Measurements from ENCODE around the gene DPP6. TPM values are rescaled to one million over a fixed set of nuclear protein-coding genes. Genes with fewer than 3 reads are reported as not detected.
"Not testable (repeated sequence)": the region's sequence is repeated elsewhere in the genome, so short reads cannot be mapped to it uniquely, and the experiment has no call there.

DPP6 gene
- 9.2 TPM for polyA plus RNA-seq (2012; ENCODE audit: insufficient read depth, insufficient read length, low read depth)

DNA sequence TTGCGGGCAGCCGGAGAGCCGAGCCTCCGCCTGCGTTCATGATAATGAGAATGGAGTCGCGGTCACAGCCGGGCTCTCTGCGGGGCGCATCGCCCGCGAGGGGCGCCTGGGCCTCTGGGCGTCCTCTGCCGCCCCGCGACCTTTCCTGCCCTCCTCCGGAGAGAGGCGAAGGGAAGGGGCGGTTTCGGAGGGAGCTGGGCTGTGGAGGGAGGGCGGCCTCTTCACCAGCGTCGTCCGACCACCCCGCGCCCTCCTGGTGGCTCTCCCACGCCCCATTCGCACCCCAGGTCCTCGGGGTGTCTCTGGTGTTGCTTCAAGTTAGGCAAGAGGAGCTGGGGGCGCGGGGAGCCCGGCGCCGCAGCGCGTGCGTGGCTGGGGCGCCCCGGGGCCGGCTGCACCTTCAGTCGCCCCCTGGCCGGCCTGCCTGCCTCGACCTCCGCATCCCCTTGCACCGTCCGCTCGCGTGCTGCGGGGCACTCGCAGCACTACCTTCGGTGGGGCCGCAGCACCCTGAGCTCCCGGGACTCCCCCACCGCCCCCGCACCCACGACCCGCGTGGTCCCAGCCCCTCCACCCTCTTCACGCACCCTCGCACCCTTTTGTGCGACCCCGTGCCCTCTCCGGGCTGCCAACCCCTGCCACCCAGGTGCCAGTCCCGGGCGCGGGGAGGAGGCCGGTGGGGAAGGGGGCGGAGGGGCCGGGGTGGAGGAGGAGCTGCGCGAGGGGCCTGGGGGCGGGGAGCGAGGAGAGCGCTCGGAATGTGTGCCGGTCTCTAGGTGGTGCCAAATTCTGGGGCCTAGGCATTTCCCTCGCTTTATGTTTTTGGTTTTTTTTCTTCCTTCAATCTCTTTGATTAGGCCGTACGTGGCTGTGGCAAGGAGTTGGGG is at the start of gene DPP6:
TSS of gene DPP6 (plus strand) at position 756 of the 887 bp plus-strand sequence.
- not testable (repeated sequence) for H3K36me3 ChIP-seq, H3K27me3 ChIP-seq, H3K4me1 ChIP-seq, H3K9me3 ChIP-seq
- peak; percentile 59 for DNase-seq
- H3K4me3 ChIP-seq (ENCODE audit: low read depth, low read length): peak within 1 kb of the TSS; percentile 65

DNA sequence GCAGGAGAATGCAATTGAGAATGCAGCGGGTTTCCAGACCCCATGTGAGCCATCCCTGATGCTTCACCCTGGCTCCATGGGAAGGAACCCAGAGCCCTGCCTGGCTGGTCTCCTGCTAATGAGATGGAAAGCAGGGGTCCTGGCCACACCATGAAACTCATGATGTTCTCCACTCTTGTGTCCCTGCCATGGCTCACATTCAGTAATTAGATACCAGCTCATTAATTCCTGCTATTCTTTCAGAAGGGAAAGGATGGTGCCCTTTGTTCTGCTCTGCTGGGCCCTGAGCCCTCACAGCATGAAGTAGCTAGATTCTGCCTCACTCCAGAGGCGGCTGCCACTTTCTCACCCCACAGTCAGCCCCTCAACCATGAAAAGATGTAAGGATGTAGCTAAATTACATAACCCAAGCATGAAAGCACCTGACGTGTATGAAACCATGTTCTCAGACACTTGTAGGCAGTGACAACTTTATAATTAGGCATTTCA is 42.7 kb upstream of the DPP6 start:
- not testable (repeated sequence) for H3K36me3 ChIP-seq; H3K27me3 ChIP-seq; H3K4me3 ChIP-seq (ENCODE audit: low read depth, low read length); H3K4me1 ChIP-seq; H3K9me3 ChIP-seq; DNase-seq

DNA sequence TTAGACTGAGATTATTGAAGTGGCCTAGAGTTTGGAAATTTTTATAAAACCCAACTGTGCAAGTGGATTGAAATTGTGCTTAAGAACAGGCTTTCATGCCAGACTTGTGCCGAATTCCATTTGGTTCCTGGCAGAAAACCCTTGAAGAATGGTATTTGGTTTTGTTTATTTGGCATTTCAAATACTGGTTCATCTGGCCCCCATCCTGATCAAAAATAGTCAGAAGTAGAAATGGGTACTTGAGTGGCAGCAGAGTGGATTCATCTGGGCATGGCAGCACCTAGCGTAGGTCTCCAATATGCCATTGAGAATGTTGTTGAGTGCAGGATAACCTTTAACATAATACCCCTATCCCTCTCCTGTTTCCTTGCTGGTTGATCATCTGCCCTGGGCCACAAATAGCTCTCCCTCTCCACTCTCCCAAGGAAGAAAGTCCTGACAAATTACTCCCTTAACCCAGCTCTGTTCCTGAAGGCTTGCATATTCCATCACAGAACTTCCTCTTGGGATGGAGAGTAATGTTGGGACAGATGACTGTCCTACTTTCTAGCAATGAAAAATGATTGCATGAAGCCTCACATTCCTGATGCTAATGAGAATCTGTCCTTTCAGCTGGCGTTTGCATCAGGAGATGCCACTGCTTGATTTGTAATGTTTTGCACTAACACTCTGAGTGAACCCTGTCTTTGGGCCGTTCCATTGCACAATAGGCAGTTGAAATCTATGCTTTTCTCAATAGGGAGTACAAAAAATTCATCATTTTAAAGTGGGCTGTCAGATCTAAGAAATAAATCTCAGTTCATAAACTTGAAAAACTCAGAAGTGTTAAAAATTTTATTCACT is 41.3 kb upstream of the DPP6 start:
- not testable (repeated sequence) for DNase-seq; H3K27me3 ChIP-seq; H3K36me3 ChIP-seq; H3K4me3 ChIP-seq (ENCODE audit: low read depth, low read length); H3K9me3 ChIP-seq; H3K4me1 ChIP-seq

DNA sequence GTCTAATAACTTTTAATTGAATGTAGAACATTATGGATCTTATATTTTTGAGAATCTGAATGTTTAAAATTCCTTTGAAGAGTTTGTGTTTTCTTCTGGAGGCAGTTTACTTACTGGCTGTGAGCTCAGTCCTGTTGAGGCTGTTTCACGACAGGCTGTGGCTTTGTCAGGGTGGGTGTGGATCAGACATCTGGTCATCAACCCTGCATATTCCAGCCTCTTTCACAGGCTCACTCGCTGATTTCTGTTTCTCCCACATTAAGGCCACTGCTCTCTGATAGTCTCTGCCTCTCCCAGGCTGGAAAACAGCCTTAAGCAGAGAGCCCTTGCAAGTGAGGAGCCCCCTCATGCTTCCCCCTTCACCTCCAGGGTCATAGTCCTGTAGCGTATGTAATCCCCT is 39.4 kb upstream of the DPP6 start:
- not testable (repeated sequence) for H3K27me3 ChIP-seq; H3K4me3 ChIP-seq (ENCODE audit: low read depth, low read length); H3K9me3 ChIP-seq; DNase-seq; H3K4me1 ChIP-seq; H3K36me3 ChIP-seq

DNA sequence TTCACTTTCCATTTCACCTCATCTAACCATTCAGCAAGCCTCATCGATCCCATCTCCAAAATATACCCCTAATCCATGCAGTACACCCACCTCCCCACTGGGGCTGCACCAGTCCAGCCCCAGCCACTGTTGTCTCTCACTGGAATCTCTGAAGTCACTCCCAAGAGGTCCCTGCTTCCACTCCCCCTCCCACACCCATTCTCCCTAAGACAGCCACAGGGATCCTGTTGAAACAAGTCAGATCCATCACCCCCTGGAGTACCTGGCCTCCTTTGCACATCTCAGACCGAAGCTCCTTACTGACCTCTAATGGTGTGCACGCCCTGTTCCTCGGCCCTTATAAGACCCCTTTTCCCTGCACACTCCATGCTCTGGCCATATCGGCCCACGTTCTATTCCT is 36.6 kb upstream of the DPP6 start:
- not testable (repeated sequence) for H3K4me1 ChIP-seq; H3K4me3 ChIP-seq (ENCODE audit: low read depth, low read length); DNase-seq

DNA sequence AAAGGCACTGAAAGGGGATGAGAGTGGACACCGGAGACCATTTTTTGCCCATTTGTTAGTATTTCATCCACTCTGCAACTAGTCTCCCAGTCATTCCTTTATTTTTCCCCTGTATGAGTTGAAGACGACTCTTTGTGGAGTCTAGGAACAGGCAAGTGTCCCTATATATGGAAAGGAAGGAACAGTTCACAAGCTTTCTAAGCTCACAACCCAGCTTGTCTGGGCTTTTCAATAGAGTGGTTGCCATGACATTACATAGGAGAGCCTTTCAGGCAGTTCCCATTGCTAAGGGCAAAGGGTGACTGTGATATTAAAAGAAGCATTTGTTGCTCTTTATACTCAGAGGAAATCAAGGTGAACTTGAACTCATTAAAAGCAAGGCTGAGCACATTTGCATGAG is 33.8 kb upstream of the DPP6 start:
- not testable (repeated sequence) for H3K27me3 ChIP-seq; H3K4me1 ChIP-seq; H3K9me3 ChIP-seq; H3K4me3 ChIP-seq (ENCODE audit: low read depth, low read length); DNase-seq; H3K36me3 ChIP-seq

More for the DNA sequence above, 36.6 kb upstream of the DPP6 start:
- not testable (repeated sequence) for H3K27me3 ChIP-seq, H3K9me3 ChIP-seq, H3K36me3 ChIP-seq

DNA sequence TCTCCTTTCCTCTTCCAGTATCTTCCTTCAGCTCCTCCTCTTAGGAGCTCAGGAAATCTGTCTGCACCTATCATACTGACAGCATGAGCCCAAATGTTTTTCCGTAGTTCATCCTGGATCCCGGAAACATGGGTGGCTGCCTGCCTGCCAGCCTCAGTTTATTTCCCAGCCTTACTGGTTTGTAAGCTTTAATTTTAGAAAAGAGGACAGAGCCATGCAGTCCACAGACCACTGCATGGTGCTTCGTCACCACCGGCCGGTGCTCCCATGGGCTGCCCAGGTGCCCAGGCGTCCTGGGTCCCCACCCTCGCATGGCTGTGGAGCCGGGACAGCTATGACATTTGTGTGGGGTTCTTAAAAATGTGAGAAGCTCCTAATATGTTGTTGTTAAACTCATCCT is 24.4 kb upstream of the DPP6 start:
- H3K4me3 ChIP-seq (ENCODE audit: low read depth, low read length); H3K27me3 ChIP-seq; H3K9me3 ChIP-seq; H3K36me3 ChIP-seq; DNase-seq; H3K4me1 ChIP-seq: not testable (repeated sequence)

DNA sequence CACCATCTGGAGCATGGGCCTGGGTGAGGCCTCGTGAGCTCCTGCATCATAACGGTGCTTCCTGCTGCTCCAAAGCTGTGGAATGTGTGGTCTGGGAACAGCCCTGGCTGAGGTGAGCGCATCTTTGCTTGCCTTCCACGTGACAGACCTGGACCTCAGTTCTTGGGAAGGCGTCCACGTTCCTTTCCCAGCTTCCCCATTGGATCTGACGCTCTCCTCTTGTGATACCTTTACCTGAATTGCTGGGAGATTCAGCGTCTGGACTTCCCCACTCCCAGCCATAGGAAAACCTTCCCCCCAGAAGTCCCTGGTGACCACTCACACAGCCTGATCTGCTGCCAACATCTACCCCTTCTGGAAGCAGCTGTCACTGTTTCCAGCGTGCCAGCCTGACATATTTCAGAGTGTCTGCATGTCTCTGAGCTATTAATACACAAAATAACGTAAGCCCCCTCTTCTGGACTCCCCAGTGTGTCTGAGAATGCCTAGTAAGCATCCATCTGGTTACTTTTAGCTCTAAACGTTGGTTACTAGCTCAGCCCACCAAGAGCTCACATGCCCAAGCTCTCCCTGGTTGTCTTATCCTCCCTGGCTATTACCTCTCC is 21.6 kb upstream of the DPP6 start:
- DNase-seq; H3K4me3 ChIP-seq (ENCODE audit: low read depth, low read length); H3K4me1 ChIP-seq; H3K9me3 ChIP-seq; H3K27me3 ChIP-seq; H3K36me3 ChIP-seq: not testable (repeated sequence)

DNA sequence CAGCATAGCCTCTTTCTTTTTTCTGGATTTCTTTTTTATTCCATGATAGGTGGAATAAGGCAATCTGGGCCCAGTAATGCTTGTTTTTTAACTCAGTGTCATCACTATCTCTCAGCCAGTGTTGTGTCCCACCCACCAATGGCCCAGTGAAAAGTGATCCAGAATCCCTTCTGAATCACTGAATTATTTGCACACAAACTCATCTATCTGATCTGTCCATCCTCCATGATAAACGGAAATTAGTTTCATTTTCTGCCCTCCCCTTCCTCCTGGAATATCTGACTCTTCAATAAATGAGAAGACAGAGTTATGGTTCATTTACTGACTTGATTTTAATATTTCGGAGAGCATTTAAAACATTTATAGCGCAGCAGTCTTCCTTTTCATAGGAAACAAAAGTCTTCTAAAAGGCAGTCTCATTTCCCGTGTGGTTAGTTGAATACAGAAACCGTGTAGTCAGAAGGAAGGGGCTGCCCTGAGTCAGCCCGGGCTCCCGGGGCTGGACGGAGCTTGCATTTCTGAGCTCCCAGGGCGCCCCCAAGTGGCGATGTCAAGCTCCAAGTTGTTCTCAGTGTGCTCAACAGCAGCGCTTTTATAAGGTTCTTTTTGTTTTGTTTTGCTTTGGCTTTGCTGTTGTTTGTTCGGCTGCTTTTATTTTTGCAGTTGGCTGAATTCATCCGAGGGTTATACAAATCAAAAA is 12.6 kb upstream of the DPP6 start:
- not testable (repeated sequence) for H3K9me3 ChIP-seq; H3K4me3 ChIP-seq (ENCODE audit: low read depth, low read length); H3K27me3 ChIP-seq; H3K36me3 ChIP-seq; H3K4me1 ChIP-seq; DNase-seq

DNA sequence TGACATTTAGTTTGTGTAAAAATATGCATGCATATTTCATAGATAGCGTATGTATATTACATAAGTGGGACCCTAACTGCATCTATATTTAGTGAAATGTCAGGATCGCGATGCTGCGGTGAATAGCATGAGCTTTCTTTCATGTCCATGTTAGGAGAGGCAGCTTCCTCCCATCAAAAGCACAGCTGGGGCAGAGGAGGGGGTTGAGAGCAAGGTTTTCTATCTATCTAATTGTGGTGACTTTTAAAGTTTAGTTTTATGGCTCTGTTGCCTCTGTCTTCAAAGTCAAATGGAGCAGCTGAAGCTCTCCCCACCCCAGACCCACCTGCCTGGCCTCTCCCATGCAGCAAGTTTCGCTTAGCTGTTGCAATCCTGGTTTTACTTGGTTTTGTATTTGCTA is 1.8 kb upstream of the DPP6 start:
- not testable (repeated sequence) for H3K27me3 ChIP-seq; H3K4me1 ChIP-seq; H3K9me3 ChIP-seq; H3K4me3 ChIP-seq (ENCODE audit: low read depth, low read length); H3K36me3 ChIP-seq; DNase-seq

All from BE2C (cell line).